ENCODE measurements around the gene MEIS1. TPM values are rescaled to one million over a fixed set of nuclear protein-coding genes. Genes with fewer than 3 reads are reported as not detected.

Gene MEIS1
- total RNA-seq, 1 experiment from 2014 or later = 4.1 TPM

- peak overlapping the region; percentile 29; the same call in 1 of the 2 replicates for H3K9ac ChIP-seq (ENCODE audit: low read length)
- H3K9me2 ChIP-seq (replicated peaks; ENCODE audit: low read length) = no peaks in the 10 kb centered on the region
- intact Hi-C loops (cut with micrococcal nuclease) = loop anchor here (2.0 to 10.0 kb wide), 3 partner anchors 58 to 78 kb away; no protein-coding TSS in a partner anchor
- no peaks in the 10 kb centered on the region for H3K79me2 ChIP-seq (ENCODE audit: low read length)
- H3K27me3 ChIP-seq (ENCODE audit: low read length) = no peaks in the 10 kb centered on the region
- ATAC-seq = no peak
- no peaks in the 10 kb centered on the region for H3K9me3 ChIP-seq (ENCODE audit: low read length)
- H2AFZ ChIP-seq (ENCODE audit: low read length) = peak overlapping the region; percentile 37
- H3K4me3 ChIP-seq (ENCODE audit: low read length) = peak overlapping the region; percentile 38
- H3K4me2 ChIP-seq (ENCODE audit: low read length) = peak overlapping the region; percentile 76
- ChIA-PET CTCF (interaction anchor here (0.5 to 1.0 kb wide), 3 partner anchors 61 to 68 kb away, joined by 3 to 4 read pairs (median 4); no protein-coding TSS in a partner anchor), POLR2A (ENCODE audit: unreplicated experiment) (no interaction called here)
- BruUV-seq (replicated peaks) = no TSS peak
- H3K36me3 ChIP-seq (ENCODE audit: low read depth, low read length) = no peaks in the 10 kb centered on the region
- H3K4me1 ChIP-seq (ENCODE audit: insufficient read depth, low read length) = peaks cover 35% of the 10 kb centered on the region
- no peaks in the 10 kb centered on the region for H4K20me1 ChIP-seq (ENCODE audit: low read length)
- H3F3A ChIP-seq (ENCODE audit: low read length, unreplicated experiment) = no peaks in the 10 kb centered on the region
- TF ChIP-seq EZH2phosphoT487 (IDR thresholded peaks at IDR 0.05; ENCODE audit: borderline replicate concordance, low read length) (no peak), EZH2 (IDR thresholded peaks at IDR 0.05; ENCODE audit: low read length, unreplicated experiment) (no peak), CTCF (conservative IDR thresholded peaks at IDR 0.05; ENCODE audit: low read depth, low read length) (no peak)
- no peak for DNase-seq
- peak overlapping the region; percentile 92 for H3K27ac ChIP-seq (ENCODE audit: low read length)
These were observed 61.9 kb downstream of the MEIS1 start for GRCh38 chr2:66496670-66497420.

- TF ChIP-seq EZH2phosphoT487 (IDR thresholded peaks at IDR 0.05; ENCODE audit: borderline replicate concordance, low read length) = no peak
- TF ChIP-seq CTCF (conservative IDR thresholded peaks at IDR 0.05; ENCODE audit: low read depth, low read length) = 0 out of 2 replicates have a peak, but pooled peaks have one; percentile 21
- TF ChIP-seq EZH2 (IDR thresholded peaks at IDR 0.05; ENCODE audit: low read length, unreplicated experiment) = no peak
- DNase-seq (no peak), ATAC-seq (no peak)
- Histone ChIP-seq H3K27me3 (ENCODE audit: low read length) (no peaks in the 10 kb centered on the region), H3K4me2 (ENCODE audit: low read length) (no peak overlapping the region), H2AFZ (ENCODE audit: low read length) (no peak overlapping the region), H3F3A (ENCODE audit: low read length, unreplicated experiment) (no peaks in the 10 kb centered on the region), H3K79me2 (ENCODE audit: low read length) (no peaks in the 10 kb centered on the region), H3K4me1 (ENCODE audit: insufficient read depth, low read length) (peaks cover 35% of the 10 kb centered on the region), H3K36me3 (ENCODE audit: low read depth, low read length) (no peaks in the 10 kb centered on the region), H3K9me3 (ENCODE audit: low read length) (no peaks in the 10 kb centered on the region), H3K9ac (ENCODE audit: low read length) (no peak overlapping the region), H3K27ac (ENCODE audit: low read length) (no peak overlapping the region), H4K20me1 (ENCODE audit: low read length) (no peaks in the 10 kb centered on the region), H3K9me2 (replicated peaks; ENCODE audit: low read length) (no peaks in the 10 kb centered on the region), H3K4me3 (ENCODE audit: low read length) (no peak overlapping the region)
- POLR2A ChIA-PET (ENCODE audit: unreplicated experiment) = no interaction called here
- CTCF ChIA-PET = interaction anchor here (0.5 to 0.7 kb wide), 2 partner anchors 62 to 68 kb away, joined by 4 read pairs; no protein-coding TSS in a partner anchor
- intact Hi-C loops (cut with micrococcal nuclease) = loop anchor here (2.0 to 10.0 kb wide), 3 partner anchors 57 to 77 kb away; no protein-coding TSS in a partner anchor
- no TSS peak for BruUV-seq (replicated peaks)
These were observed 62.7 kb downstream of the MEIS1 start for GRCh38 chr2:66497431-66498288.
